ENCODE measurements around the gene LY6G5B. TPM values are rescaled to one million over a fixed set of nuclear protein-coding genes. Genes with fewer than 3 reads are reported as not detected.

LY6G5B gene, protein sequence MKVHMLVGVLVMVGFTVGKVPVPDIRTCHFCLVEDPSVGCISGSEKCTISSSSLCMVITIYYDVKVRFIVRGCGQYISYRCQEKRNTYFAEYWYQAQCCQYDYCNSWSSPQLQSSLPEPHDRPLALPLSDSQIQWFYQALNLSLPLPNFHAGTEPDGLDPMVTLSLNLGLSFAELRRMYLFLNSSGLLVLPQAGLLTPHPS
- polyA plus RNA-seq (2013) = 6.7 and 7.3 TPM in 2 replicates

- WGBS (ENCODE audit: extremely low coverage, insufficient coverage, insufficient read length) = 100% methylated on average over 2 of the region's 8 CpGs
- Histone ChIP-seq H3K79me2 (ENCODE audit: control insufficient read depth, insufficient read depth, low read length, poor library complexity) (peaks cover 11% of the 10 kb centered on the region), H3K4me1 (ENCODE audit: control insufficient read depth in 1 of 2, insufficient read depth in 2 of 2, low read length in 2 of 2) (peaks cover 2 to 5% of the 10 kb centered on the region in 2 experiments), H4K12ac (ENCODE audit: low read depth, low read length) (no peak within 1 kb of the TSS), H2AK5ac (ENCODE audit: low read length) (no peak within 1 kb of the TSS), H3K4me2 (ENCODE audit: low read length) (no peak within 1 kb of the TSS), H3K9me3 (ENCODE audit: insufficient read depth, low read depth, low read length) (no peaks in the 10 kb centered on the region), H2BK5ac (ENCODE audit: low read depth, low read length, poor library complexity) (no peak within 1 kb of the TSS), H4K8ac (ENCODE audit: low read depth, low read length) (no peak within 1 kb of the TSS), H2AFZ (ENCODE audit: insufficient read depth, low read length, poor library complexity) (no peak within 1 kb of the TSS), H3K36me3 (ENCODE audit: control insufficient read depth in 1 of 2, insufficient read depth in 2 of 2, low read length in 2 of 2) (peaks cover 53 to 62% of the 10 kb centered on the region in 2 experiments), H3K14ac (ENCODE audit: low read length) (no peak within 1 kb of the TSS), H4K91ac (ENCODE audit: low read depth, low read length) (no peak within 1 kb of the TSS), H3K23ac (ENCODE audit: low read length) (no peak within 1 kb of the TSS), H3K4me3 (ENCODE audit: low read depth, low read length) (no peak within 1 kb of the TSS), H3K18ac (ENCODE audit: low read length) (no peak within 1 kb of the TSS), H3K27me3 (ENCODE audit: insufficient read depth, low read length) (no peaks in the 10 kb centered on the region), H3K4ac (ENCODE audit: low read depth, low read length) (no peak within 1 kb of the TSS), H2BK120ac (ENCODE audit: insufficient read depth, low read length, poor library complexity) (no peak within 1 kb of the TSS), H2BK12ac (ENCODE audit: low read length) (no peak within 1 kb of the TSS), H3K9ac (ENCODE audit: low read length) (peak within 1 kb of the TSS; percentile 28), H3K79me1 (ENCODE audit: low read length) (peaks cover 12% of the 10 kb centered on the region), H3K27ac (ENCODE audit: low read depth, low read length) (no peak within 1 kb of the TSS)
- DNase-seq = no peak
These were observed at the start of gene LY6G5B for GRCh38 chr6:31669676-31670075. LY6G5B (plus strand) TSS chr6:31669976; CDS start chr6:31670951, 975 bp downstream.

GRCh38 chr6:31620586-31621319 lies 49.0 kb upstream of the LY6G5B start, which contains the start of gene PRRC2A:
PRRC2A (plus strand) TSS chr6:31620715; CDS start chr6:31622790, 2,075 bp downstream.
- Histone ChIP-seq H2BK12ac (ENCODE audit: low read length) (peak within 1 kb of the TSS; percentile 33), H3K18ac (ENCODE audit: low read length) (peak within 1 kb of the TSS; percentile 58), H2BK5ac (ENCODE audit: low read depth, low read length, poor library complexity) (peak within 1 kb of the TSS; percentile 81), H4K12ac (ENCODE audit: low read depth, low read length) (peak within 1 kb of the TSS; percentile 81), H4K8ac (ENCODE audit: low read depth, low read length) (peak within 1 kb of the TSS; percentile 92), H3K4me1 (ENCODE audit: control insufficient read depth in 1 of 2, insufficient read depth in 2 of 2, low read length in 2 of 2) (peaks cover 4 to 7% of the 10 kb centered on the region in 2 experiments), H3K4me3 (ENCODE audit: low read depth, low read length) (peak within 1 kb of the TSS; percentile 92), H3K36me3 (ENCODE audit: control insufficient read depth in 1 of 2, insufficient read depth in 2 of 2, low read length in 2 of 2) (peaks cover 27% of the 10 kb centered on the region in 2 experiments), H3K14ac (ENCODE audit: low read length) (peak within 1 kb of the TSS; percentile 73), H3K9ac (ENCODE audit: low read length) (peak within 1 kb of the TSS; percentile 99), H3K79me2 (ENCODE audit: control insufficient read depth, insufficient read depth, low read length, poor library complexity) (peaks cover 17% of the 10 kb centered on the region), H3K4me2 (ENCODE audit: low read length) (peak within 1 kb of the TSS; percentile 97), H3K9me3 (ENCODE audit: insufficient read depth, low read depth, low read length) (no peaks in the 10 kb centered on the region), H3K27me3 (ENCODE audit: insufficient read depth, low read length) (no peaks in the 10 kb centered on the region), H3K79me1 (ENCODE audit: low read length) (peaks cover 7% of the 10 kb centered on the region), H3K23ac (ENCODE audit: low read length) (no peak within 1 kb of the TSS), H3K27ac (ENCODE audit: low read depth, low read length) (peak within 1 kb of the TSS; percentile 92), H3K4ac (ENCODE audit: low read depth, low read length) (peak within 1 kb of the TSS; percentile 75), H2BK120ac (ENCODE audit: insufficient read depth, low read length, poor library complexity) (peak within 1 kb of the TSS; percentile 67), H2AFZ (ENCODE audit: insufficient read depth, low read length, poor library complexity) (peak within 1 kb of the TSS; percentile 75), H2AK5ac (ENCODE audit: low read length) (peak within 1 kb of the TSS; percentile 26), H4K91ac (ENCODE audit: low read depth, low read length) (peak within 1 kb of the TSS; percentile 87)
- peak; percentile 47 to 65 for DNase-seq
- WGBS (ENCODE audit: extremely low coverage, insufficient coverage, insufficient read length) = no CpG with 5 or more reads among the region's 67 CpGs

GRCh38 chr6:31621320-31621939 lies 48.3 kb upstream of the LY6G5B start:
- Histone ChIP-seq H2AK5ac (ENCODE audit: low read length) (peak overlapping the region; percentile 26), H3K18ac (ENCODE audit: low read length) (peak overlapping the region; percentile 26), H2BK120ac (ENCODE audit: insufficient read depth, low read length, poor library complexity) (peak overlapping the region; percentile 39), H3K79me1 (ENCODE audit: low read length) (peaks cover 7% of the 10 kb centered on the region), H3K23ac (ENCODE audit: low read length) (no peak overlapping the region), H4K8ac (ENCODE audit: low read depth, low read length) (peak overlapping the region; percentile 80), H3K27me3 (ENCODE audit: insufficient read depth, low read length) (no peaks in the 10 kb centered on the region), H3K4me3 (ENCODE audit: low read depth, low read length) (peak overlapping the region; percentile 92), H3K9me3 (ENCODE audit: insufficient read depth, low read depth, low read length) (no peaks in the 10 kb centered on the region), H3K27ac (ENCODE audit: low read depth, low read length) (peak overlapping the region; percentile 92), H2AFZ (ENCODE audit: insufficient read depth, low read length, poor library complexity) (peak overlapping the region; percentile 14), H4K12ac (ENCODE audit: low read depth, low read length) (peak overlapping the region; percentile 40), H3K4me1 (ENCODE audit: control insufficient read depth in 1 of 2, insufficient read depth in 2 of 2, low read length in 2 of 2) (peaks cover 4 to 7% of the 10 kb centered on the region in 2 experiments), H3K9ac (ENCODE audit: low read length) (peak overlapping the region; percentile 99), H3K36me3 (ENCODE audit: control insufficient read depth in 1 of 2, insufficient read depth in 2 of 2, low read length in 2 of 2) (peaks cover 33 to 34% of the 10 kb centered on the region in 2 experiments), H2BK12ac (ENCODE audit: low read length) (no peak overlapping the region), H4K91ac (ENCODE audit: low read depth, low read length) (peak overlapping the region; percentile 78), H3K4me2 (ENCODE audit: low read length) (peak overlapping the region; percentile 97), H3K79me2 (ENCODE audit: control insufficient read depth, insufficient read depth, low read length, poor library complexity) (peaks cover 17% of the 10 kb centered on the region), H3K14ac (ENCODE audit: low read length) (peak overlapping the region; percentile 72), H2BK5ac (ENCODE audit: low read depth, low read length, poor library complexity) (peak overlapping the region; percentile 71), H3K4ac (ENCODE audit: low read depth, low read length) (peak overlapping the region; percentile 75)
- no peak for DNase-seq
- WGBS (ENCODE audit: extremely low coverage, insufficient coverage, insufficient read length) = no CpG with 5 or more reads among the region's 15 CpGs

DNA sequence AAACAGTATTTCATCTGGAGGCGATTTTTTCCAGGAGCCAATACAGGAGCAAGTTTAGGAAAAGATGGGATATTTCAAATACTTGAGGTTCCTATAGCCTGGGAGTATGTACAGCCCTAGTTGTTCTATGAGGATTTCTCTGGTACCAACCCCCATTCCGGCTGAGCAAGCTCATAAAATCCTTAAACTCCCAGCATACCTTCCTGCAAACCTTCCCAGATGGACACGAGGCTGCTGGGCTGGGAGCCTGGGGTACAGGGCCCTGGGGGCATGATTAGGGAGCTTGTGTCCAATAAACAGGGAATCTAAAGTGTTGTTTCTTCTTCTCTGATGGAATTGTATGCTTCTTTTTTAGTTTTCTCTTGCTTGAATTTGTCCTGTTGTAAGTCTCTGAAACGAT lies 47.8 kb upstream of the LY6G5B start:
- H4K91ac ChIP-seq (ENCODE audit: low read depth, low read length) = peak overlapping the region; percentile 2
- H3K4ac ChIP-seq (ENCODE audit: low read depth, low read length) = peak overlapping the region; percentile 75
- H2BK120ac ChIP-seq (ENCODE audit: insufficient read depth, low read length, poor library complexity) = no peak overlapping the region
- no CpG with 5 or more reads among the region's 4 CpGs for WGBS (ENCODE audit: extremely low coverage, insufficient coverage, insufficient read length)
- H3K79me1 ChIP-seq (ENCODE audit: low read length) = peaks cover 7% of the 10 kb centered on the region
- H3K23ac ChIP-seq (ENCODE audit: low read length) = no peak overlapping the region
- no peak overlapping the region for H3K4me3 ChIP-seq (ENCODE audit: low read depth, low read length)
- peaks cover 17% of the 10 kb centered on the region for H3K79me2 ChIP-seq (ENCODE audit: control insufficient read depth, insufficient read depth, low read length, poor library complexity)
- H3K9ac ChIP-seq (ENCODE audit: low read length) = peak overlapping the region; percentile 68
- no peak overlapping the region for H2BK12ac ChIP-seq (ENCODE audit: low read length)
- no peak overlapping the region for H4K8ac ChIP-seq (ENCODE audit: low read depth, low read length)
- H4K12ac ChIP-seq (ENCODE audit: low read depth, low read length) = no peak overlapping the region
- H3K36me3 ChIP-seq (ENCODE audit: control insufficient read depth in 1 of 2, insufficient read depth in 2 of 2, low read length in 2 of 2) = peaks cover 39% of the 10 kb centered on the region in 2 experiments
- no peaks in the 10 kb centered on the region for H3K27me3 ChIP-seq (ENCODE audit: insufficient read depth, low read length)
- no peak overlapping the region for H2BK5ac ChIP-seq (ENCODE audit: low read depth, low read length, poor library complexity)
- H2AK5ac ChIP-seq (ENCODE audit: low read length) = no peak overlapping the region
- H3K4me2 ChIP-seq (ENCODE audit: low read length) = peak overlapping the region; percentile 97
- H3K18ac ChIP-seq (ENCODE audit: low read length) = no peak overlapping the region
- peak overlapping the region; percentile 61 for H3K14ac ChIP-seq (ENCODE audit: low read length)
- H2AFZ ChIP-seq (ENCODE audit: insufficient read depth, low read length, poor library complexity) = no peak overlapping the region
- peak overlapping the region; percentile 64 for H3K27ac ChIP-seq (ENCODE audit: low read depth, low read length)
- H3K9me3 ChIP-seq (ENCODE audit: insufficient read depth, low read depth, low read length) = no peaks in the 10 kb centered on the region
- no peak for DNase-seq
- H3K4me1 ChIP-seq (ENCODE audit: control insufficient read depth in 1 of 2, insufficient read depth in 2 of 2, low read length in 2 of 2) = peaks cover 4 to 7% of the 10 kb centered on the region in 2 experiments

Measured in trophoblast cell (in vitro differentiated cells and primary cell).